Activated CD8-positive, alpha-beta memory T cell treated with anti-CD3 and anti-CD28 coated beads, Interleukin-2, amount 50 U/mL, for 24 hours (primary cell): Measurements from ENCODE around the gene A4GALT.
"Not testable (repeated sequence)": the region's sequence is repeated elsewhere in the genome, so short reads cannot be mapped to it uniquely, and the experiment has no call there.

Experiments used
- DNase-seq: peaks from one replicate; pipeline ENCODE4 v3.0.0-alpha.2; 2020; ENCODE audit errors: extremely low read depth

The A4GALT gene, protein sequence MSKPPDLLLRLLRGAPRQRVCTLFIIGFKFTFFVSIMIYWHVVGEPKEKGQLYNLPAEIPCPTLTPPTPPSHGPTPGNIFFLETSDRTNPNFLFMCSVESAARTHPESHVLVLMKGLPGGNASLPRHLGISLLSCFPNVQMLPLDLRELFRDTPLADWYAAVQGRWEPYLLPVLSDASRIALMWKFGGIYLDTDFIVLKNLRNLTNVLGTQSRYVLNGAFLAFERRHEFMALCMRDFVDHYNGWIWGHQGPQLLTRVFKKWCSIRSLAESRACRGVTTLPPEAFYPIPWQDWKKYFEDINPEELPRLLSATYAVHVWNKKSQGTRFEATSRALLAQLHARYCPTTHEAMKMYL

GRCh38 chr22:42720263-42721044 lies at the start of gene A4GALT:
Gene A4GALT, minus strand, starts transcription at chr22:42720870. Its CDS starts 26,919 bp downstream, at chr22:42693951.
- no peak for DNase-seq

DNA sequence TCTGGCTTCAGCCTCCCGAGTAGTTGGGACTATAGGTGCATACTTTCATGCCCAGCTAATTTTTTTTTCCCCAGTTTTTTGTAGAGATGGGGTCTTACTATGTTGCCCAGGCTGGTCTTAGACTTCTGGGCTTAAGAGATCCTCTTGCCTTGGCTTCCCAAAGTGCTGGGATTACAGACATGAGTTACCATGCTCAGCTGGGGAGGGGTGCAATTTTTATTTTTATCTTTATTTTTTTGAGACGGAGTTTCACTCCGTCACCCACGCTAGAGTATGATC lies 49.7 kb upstream of the A4GALT start:
- no peak for DNase-seq

DNA sequence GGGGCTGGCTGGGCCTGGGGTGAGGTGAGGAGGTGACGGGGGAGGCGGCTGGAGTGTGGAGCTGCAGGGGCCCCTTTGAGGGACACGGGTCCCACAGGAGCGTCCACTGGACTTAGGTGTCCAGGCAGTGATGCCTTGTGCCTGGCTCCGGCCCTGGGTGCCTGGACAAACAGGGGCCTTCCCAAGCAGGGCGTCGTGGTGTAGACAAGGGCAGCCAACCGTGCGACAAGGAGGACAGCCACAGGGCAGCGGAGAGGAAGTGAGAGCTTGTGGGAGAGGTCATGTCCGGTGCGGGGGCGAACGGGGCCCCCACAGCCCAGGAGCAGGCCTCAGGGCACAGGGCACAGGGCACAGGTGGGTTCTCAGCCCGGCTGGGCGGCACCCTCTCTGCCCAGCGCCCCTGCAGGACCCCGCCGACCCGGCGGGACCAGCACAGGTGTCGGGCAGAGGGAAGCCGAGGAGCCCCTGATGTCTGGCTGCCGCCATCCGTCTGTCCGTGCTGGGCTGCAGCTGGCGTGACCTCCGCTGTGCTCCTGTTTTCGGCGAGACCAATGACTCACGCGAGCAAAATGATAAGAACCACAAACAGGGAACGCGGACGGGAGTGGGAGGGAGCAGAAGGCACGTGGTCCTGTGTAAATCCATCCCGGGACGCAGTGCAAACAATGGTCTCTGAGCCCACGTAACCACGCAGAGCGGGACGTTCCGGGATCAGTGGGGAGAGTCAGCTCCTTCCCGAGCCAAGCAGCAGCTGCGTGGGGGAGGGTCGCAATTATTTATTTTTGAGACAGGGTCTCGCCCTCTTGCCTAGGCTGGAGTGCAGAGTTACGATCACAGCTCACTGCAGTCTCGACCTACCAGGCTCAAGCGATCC lies 49.1 kb upstream of the A4GALT start:
- DNase-seq = no peak

DNA sequence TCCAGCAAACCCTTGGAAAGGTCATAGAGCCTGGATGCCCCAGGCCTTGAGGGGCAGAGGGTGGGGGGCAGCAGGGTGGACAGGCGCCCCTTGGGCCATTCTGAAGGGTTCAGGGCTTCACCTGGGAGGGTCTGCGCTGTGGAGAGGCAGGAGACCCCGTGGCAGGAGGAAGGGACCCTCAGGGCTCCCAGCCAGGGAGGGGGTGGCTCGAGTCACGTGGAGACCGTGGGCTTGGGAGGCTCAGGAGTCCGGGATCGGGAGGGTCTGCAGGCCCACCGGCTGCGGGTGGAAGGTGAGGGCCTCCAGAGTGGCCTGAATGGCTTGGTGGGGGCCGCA lies 48.5 kb upstream of the A4GALT start:
- no peak for DNase-seq

DNA sequence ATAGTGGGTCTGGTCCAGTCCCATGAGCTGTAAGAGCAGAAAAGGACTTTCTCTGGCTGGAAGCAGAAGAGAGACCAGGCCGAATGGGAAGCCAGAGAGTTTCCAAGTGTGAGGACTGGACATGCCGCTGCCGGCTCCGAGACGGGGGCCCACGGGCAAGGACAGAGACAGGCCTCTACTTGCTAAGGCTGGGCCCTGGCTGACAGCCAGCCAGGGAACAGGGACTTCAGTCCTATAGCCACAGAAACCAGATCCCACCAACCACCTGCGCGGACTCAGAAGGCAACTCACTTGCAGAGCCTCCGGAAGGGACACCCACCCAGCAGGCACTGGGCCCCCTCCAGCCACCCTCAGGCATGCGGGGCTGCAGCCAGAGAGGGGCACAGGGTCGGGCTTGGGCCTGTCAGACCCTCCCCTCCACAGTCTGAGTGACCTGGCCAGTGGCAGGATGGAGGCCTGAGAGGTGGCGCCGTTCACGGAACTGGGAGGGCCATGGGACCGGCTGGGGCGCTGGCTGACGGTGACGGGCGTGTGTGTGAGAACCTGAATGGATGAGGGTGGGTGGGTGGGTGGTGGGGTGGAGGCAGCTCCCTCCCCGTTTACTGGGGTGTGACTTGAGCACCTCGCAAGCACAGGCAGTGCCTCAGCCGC lies 47.8 kb upstream of the A4GALT start:
- no peak for DNase-seq

- no peak for DNase-seq
Measured at GRCh38 chr22:42766860-42767259, 46.2 kb upstream of the A4GALT start.

- no peak for DNase-seq
Measured at GRCh38 chr22:42764895-42765363, 44.3 kb upstream of the A4GALT start.

- DNase-seq = no peak
Measured at GRCh38 chr22:42763965-42764480, 43.4 kb upstream of the A4GALT start.

GRCh38 chr22:42760806-42761565 lies 40.3 kb upstream of the A4GALT start:
- DNase-seq = no peak

DNA sequence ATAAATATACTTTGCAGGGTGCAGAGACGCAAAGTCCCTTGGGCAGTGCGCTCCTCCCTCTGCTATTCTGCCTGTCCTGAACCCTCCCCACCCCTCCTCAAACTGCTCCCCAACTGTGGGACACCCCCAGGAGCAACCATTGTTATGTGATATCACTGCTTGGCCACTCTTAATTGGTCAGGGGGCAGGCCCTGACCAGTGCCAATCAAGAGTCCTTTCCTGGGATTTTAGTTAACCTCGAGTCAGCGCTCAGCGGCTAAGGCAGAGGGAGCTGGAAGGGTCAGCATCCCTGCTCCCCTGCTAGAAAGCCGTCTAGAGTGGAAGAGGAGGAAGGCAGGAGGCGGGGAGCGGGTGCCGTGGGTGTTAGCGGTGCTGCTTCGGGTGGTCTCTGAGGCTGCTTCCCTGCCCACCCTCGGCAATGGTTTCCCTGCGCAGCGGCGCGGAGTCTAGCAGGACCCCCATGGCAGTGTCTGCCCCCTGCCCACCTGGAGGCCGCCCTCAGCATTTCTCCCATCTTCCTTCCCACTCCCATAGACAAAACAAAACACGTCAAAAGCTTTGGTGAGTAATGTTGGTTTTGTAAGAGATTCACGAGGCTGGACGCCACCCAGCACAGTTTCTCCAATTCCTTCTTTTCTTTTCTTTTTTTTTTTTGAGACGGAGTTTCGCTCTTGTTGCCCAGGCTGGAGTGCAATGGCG lies 38.4 kb upstream of the A4GALT start:
- DNase-seq = no peak

- not testable (repeated sequence) for DNase-seq
Measured at GRCh38 chr22:42755553-42755952, 34.9 kb upstream of the A4GALT start.

DNA sequence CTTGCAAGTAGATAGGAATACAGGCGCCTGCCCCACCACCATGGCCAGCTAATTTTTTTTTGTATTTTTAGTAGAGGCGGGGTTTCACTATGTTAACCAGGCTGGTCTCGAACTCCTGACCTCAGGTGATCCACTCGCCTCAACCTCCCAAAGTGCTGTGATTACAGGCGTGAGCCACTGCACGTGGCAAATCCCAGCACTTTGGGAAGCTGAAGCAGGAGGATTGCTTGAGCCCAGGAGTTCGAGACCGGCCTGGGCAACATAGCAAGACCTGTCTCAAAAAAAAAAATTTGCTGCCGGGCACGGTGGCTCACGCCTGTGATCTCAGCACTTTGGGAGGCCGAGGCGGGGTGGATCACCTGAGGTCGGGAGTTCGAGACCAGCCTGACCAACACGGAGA lies 34.5 kb upstream of the A4GALT start:
- not testable (repeated sequence) for DNase-seq

DNA sequence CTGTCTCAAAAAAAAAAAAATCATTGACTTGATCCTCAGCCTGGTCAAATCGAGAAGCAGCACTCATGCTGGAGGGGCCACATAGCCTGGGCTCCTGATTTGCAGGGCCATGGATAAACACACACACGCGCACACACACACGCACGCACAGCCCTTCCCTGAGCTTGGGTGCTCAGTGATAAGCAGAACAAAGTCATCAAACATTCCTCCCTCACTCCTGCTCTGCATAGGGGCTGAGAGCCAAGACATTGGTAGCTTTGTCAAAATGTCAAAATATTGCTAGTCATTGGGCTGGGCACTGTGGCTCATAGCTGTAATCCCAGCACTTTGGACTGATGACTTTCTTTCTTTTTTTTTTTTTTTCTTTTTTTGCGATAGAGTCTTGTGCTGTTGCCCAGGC lies 34.0 kb upstream of the A4GALT start:
- no peak for DNase-seq

DNA sequence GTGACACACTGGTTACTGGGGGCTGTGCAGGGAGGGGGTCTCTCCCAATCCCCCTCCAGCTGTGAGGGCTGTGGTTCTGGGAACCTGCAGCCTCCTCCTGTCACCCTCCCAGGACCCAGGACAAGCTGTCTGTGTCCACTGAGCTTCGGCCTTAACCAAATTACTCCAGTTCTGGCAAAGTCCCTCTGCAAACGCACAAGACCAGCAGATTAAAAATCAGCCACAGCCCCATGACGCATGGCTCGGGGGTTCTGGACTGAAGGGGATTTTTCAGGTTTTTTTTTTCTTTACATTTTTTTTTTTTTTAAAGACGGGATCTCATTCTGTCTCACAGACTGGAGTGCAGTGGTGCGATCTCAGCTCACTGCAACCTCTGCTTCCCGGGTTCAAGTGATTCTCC lies 32.2 kb upstream of the A4GALT start:
- DNase-seq = no peak

DNA sequence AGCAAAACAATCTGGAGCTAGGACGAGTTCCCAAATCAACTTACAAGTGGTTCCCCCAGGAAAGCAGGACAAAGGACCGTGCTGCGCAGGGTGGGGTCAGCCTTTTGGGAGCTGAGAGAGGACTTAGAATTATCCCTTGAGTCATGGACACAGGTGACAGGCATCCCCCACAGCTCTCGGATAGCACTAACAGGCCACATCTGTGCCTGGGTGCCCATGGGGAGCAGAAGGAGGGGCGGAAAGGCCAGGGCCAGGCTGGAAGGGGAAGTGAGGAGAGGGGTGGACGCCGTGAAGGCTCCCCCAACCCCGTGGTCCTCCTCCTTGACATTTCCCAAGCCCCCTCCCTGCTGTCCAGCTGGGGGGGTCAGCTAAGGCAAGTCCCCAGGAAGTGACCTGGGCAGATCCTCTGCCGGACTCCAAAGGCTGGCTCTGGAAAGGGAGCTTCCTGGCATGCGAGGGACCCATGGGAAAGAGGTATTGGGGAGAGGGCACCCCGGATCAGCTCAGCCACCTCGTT lies 31.6 kb upstream of the A4GALT start:
- DNase-seq = no peak

DNA sequence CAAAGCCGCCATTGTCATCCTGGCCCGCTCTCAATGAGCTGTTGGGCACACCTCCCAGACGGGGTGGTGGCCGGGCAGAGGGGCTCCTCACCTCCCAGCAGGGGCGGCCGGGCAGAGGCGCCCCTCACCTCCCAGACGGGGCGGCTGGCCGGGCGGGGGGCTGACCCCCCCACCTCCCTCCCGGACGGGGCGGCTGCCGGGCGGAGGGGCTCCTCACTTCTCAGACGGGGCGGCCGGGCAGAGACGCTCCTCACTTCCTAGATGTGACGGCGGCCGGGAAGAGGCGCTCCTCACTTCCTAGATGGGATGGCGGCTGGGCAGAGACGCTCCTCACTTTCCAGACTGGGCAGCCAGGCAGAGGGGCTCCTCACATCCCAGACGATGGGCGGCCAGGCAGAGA lies 29.8 kb upstream of the A4GALT start:
- not testable (repeated sequence) for DNase-seq

DNA sequence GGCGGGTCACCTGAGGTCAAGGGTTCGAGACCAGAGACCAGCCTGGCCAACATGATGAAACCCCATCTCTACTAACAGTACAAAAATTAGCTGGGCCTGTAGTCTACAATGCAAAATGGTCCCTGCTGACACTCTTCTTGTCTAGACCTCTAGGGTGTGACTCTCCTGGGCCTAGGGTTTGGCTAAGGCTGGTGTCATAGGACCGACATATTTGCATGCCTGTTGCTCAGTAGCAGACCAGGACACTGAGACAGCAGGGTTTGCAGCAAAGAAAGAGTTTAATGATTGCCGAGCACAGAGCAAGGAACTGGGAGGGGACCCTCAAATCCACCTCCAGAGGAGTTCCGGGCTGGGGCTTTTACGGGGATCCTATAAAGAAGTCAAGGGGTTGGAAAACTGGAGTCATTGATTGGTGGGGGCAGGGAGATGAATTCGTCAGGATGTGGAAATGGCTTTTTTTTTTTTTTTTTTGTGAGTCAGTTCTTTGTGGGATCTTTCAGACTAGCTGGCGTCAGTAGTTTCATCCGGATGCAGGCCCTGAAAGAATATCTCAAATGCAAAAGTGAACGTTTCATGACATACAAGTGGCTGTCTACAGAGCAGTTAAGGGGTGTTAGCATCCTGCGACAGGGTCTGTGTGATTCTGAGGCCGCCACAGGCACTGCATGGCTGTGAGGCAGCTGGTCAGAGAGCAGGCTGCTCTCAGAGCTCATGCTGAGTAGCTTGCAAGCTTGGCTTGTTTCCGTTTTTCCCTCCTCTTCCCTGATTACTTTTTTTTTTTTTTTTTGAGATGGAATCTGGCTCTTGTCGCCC lies 27.2 kb upstream of the A4GALT start:
- no peak for DNase-seq

DNA sequence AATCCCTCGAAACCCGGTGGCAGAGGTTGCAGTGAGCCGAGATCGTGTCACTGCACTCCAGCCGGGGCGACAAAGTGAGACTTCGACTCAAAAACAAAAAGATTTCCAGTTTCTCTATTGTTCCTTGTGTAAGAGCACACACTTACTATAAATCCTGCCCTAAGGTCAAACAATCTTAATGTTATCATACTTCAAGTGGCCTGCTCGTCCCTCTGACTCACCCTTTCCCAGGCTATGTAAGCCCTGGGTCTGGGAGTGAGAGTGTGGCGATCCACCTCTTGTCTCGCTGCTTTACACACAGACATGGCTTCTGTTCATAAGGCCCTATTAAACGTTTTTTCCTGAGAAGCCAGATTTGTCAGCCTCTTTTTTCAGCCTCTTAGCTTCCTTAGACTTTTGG lies 24.4 kb upstream of the A4GALT start:
- no peak for DNase-seq

GRCh38 chr22:42743501-42743991 lies 22.9 kb upstream of the A4GALT start:
- no peak for DNase-seq
